ENCODE data around the gene ST6GALNAC6. TPM values are rescaled to one million over a fixed set of nuclear protein-coding genes. Genes with fewer than 3 reads are reported as not detected.

The ST6GALNAC6 gene
- total and polyA plus RNA-seq, 2 of the 8 experiments (the other 6 are each of a cell fraction or from before 2014, with no cell fraction given): 43.7 to 64.4 TPM

GRCh38 chr9:127860779-127861178 is 38.6 kb downstream of the ST6GALNAC6 start:
- H3K4me1 ChIP-seq (replicated peaks in 1 of 4; ENCODE audit: control insufficient read depth in 3 of 4, insufficient read depth in 4 of 4, low read length in 3 of 4): no peaks in the 10 kb centered on the region; a peak in 1 of 7 replicates
- H3K56ac ChIP-seq (replicated peaks; ENCODE audit: insufficient read length, low read depth, low read length): no peak overlapping the region
- H3K4ac ChIP-seq (replicated peaks; ENCODE audit: insufficient read length, low read depth, low read length): no peak overlapping the region
- H3K79me1 ChIP-seq (ENCODE audit: low read depth, low read length): no peaks in the 10 kb centered on the region; the same call in 1 of the 2 replicates
- no peak overlapping the region for H2BK5ac ChIP-seq (ENCODE audit: low read depth, low read length)
- H3K23ac ChIP-seq (ENCODE audit: insufficient read length): no peak overlapping the region
- DNase-seq (ENCODE audit: low read depth in 1 of 2, low spot score in 2 of 2): no peak
- CTCF ChIA-PET (ENCODE audit: partially characterized antibody): interaction anchor here (1.1 to 4.5 kb wide), 5 partner anchors 8 to 38 kb away, joined by 4 to 43 read pairs (median 10); partner anchors contain the start of gene ENG
- H2BK20ac ChIP-seq (ENCODE audit: low read length): no peak overlapping the region
- no peaks in the 10 kb centered on the region for H3K79me2 ChIP-seq (ENCODE audit: control insufficient read depth in 1 of 2, insufficient read depth in 2 of 2, low read length in 2 of 2)
- POLR2A ChIA-PET (ENCODE audit: partially characterized antibody): interaction anchor here (1.0 kb wide), 1 partner anchor 39 kb away, joined by 3 read pairs; no protein-coding TSS in a partner anchor
- H2BK120ac ChIP-seq (replicated peaks; ENCODE audit: low read depth, low read length): no peak overlapping the region
- H3K27me3 ChIP-seq (replicated peaks in 1 of 4; ENCODE audit: control insufficient read depth in 3 of 4, extremely low read depth in 1 of 4, insufficient read depth in 3 of 4, low read length in 3 of 4): no peaks in the 10 kb centered on the region; a peak in 1 of 7 replicates
- H3K4me3 ChIP-seq (ENCODE audit: extremely low read depth in 1 of 4, insufficient read depth in 2 of 4, low read depth in 3 of 4, low read length in 4 of 4): no peak overlapping the region
- H2BK15ac ChIP-seq (ENCODE audit: low read length): no peak overlapping the region
- TF ChIP-seq EP300 (IDR thresholded peaks at IDR 0.05; ENCODE audit: borderline replicate concordance in 1 of 2, low read depth in 2 of 2, low read length in 2 of 2) (no peak), KDM1A (IDR thresholded peaks at IDR 0.05; ENCODE audit: borderline replicate concordance, low read length) (peak; percentile 59; the same call in 1 of the 2 replicates)
- no peaks in the 10 kb centered on the region for H3K9me3 ChIP-seq (ENCODE audit: insufficient read depth in 2 of 2, low read depth in 1 of 2, low read length in 1 of 2)
- no peak overlapping the region for H3K4me2 ChIP-seq (ENCODE audit: insufficient read depth in 1 of 2, low read depth in 2 of 2, low read length in 2 of 2)
- H4K5ac ChIP-seq (ENCODE audit: insufficient read length, low read depth, low read length): no peak overlapping the region
- H3K9ac ChIP-seq (replicated peaks in 1 of 4; ENCODE audit: extremely low read depth in 1 of 4, low read depth in 3 of 4, low read length in 3 of 4): no peak overlapping the region
- no peak overlapping the region for H3K14ac ChIP-seq (ENCODE audit: insufficient read length)
- H2BK12ac ChIP-seq (ENCODE audit: low read depth, low read length): no peak overlapping the region
- H3K36me3 ChIP-seq (ENCODE audit: control insufficient read depth in 2 of 4, insufficient read depth in 4 of 4, low read length in 3 of 4): no peaks in the 10 kb centered on the region
- no peak overlapping the region for H4K91ac ChIP-seq (replicated peaks; ENCODE audit: insufficient read length, low read length)
- H2AFZ ChIP-seq (ENCODE audit: low read length): no peak overlapping the region
- no peak overlapping the region for H3K27ac ChIP-seq (ENCODE audit: low read depth, low read length)
- H3K23me2 ChIP-seq (ENCODE audit: low read depth, low read length): peaks cover 1% of the 10 kb centered on the region; the same call in 1 of the 2 replicates
- no peak overlapping the region for H2AK5ac ChIP-seq (ENCODE audit: low read depth, low read length)
- peaks cover 0 to 1% of the 10 kb centered on the region in 2 experiments for H4K20me1 ChIP-seq (replicated peaks in 1 of 2; ENCODE audit: control insufficient read depth in 1 of 2, insufficient read depth in 2 of 2, low read length in 2 of 2)
- no peak overlapping the region for H4K8ac ChIP-seq (ENCODE audit: extremely low read depth, insufficient read depth, low read length)
- 92% methylated on average over 11 of the region's 11 CpGs; no CpG with 5 or more reads in 1 of the 2 experiments for WGBS, 2 experiments (ENCODE audit: extremely low coverage in 1 of 2, insufficient coverage in 1 of 2, insufficient read length in 1 of 2, insufficient replicate concordance in 2 of 2, low coverage in 1 of 2, low lambda C conversion rate in 2 of 2, missing lambda C conversion rate in 1 of 2)
- H3K18ac ChIP-seq (ENCODE audit: extremely low read depth, low read length): no peak overlapping the region
- no peak for FAIRE-seq
